Stimulated activated memory B cell treated with anti-CD40 and anti-IgM and Interleukin-4, amounts not matched to agents 10 μg/mL and 1 μg/mL and 100 μg/mL, for 72 hours (primary cell): Measurements from ENCODE around the gene ANKRD65.
"Not testable (repeated sequence)": the region's sequence is repeated elsewhere in the genome, so short reads cannot be mapped to it uniquely, and the experiment has no call there.

Experiments
- ATAC-seq: fragments of 150-1000 bp; cut with Tn5 transposase; 2 replicates; pipeline ENCODE4 v1.10.0; 2021
- H3K27ac Mint-ChIP-seq: one replicate; pipeline ENCODE4 v1.8.0; 2022; ENCODE audit warnings: mild to moderate bottlenecking, mixed read lengths
- H3K27me3 Mint-ChIP-seq: one replicate; pipeline ENCODE4 v1.8.0; 2022; ENCODE audit warnings: mixed read lengths
- H3K36me3 Mint-ChIP-seq: one replicate; pipeline ENCODE4 v1.8.0; 2022; ENCODE audit warnings: mixed read lengths
- H3K4me1 Mint-ChIP-seq: one replicate; pipeline ENCODE4 v1.8.0; 2022; ENCODE audit warnings: mixed read lengths
- H3K4me3 Mint-ChIP-seq: one replicate; pipeline ENCODE4 v1.8.0; 2022; ENCODE audit warnings: mild to moderate bottlenecking, moderate library complexity, mixed read lengths
- H3K9me3 Mint-ChIP-seq: one replicate; pipeline ENCODE4 v1.8.0; 2022; ENCODE audit warnings: mixed read lengths

ANKRD65 gene

GRCh38 chr1:1417825-1418463, 3.1 kb downstream of the ANKRD65 start:
- H3K9me3 Mint-ChIP-seq, ATAC-seq, H3K4me3 Mint-ChIP-seq, H3K36me3 Mint-ChIP-seq: not testable (repeated sequence)
- Mint-ChIP-seq H3K4me1 (peaks cover 24% of the 10 kb centered on the region), H3K27me3 (peaks cover 24% of the 10 kb centered on the region), H3K27ac (peak overlapping the region; percentile 70)

GRCh38 chr1:1417396-1417795, 3.7 kb downstream of the ANKRD65 start:
- ATAC-seq, H3K4me3 Mint-ChIP-seq, H3K36me3 Mint-ChIP-seq, H3K9me3 Mint-ChIP-seq: not testable (repeated sequence)
- peaks cover 20% of the 10 kb centered on the region for H3K4me1 Mint-ChIP-seq
- H3K27ac Mint-ChIP-seq = peak overlapping the region; percentile 70
- H3K27me3 Mint-ChIP-seq = peaks cover 19% of the 10 kb centered on the region

GRCh38 chr1:1415751-1416150, 5.3 kb downstream of the ANKRD65 start:
- Mint-ChIP-seq H3K4me3 (no peak overlapping the region), H3K27me3 (peaks cover 4% of the 10 kb centered on the region), H3K9me3 (no peaks in the 10 kb centered on the region), H3K36me3 (peaks cover 6% of the 10 kb centered on the region), H3K27ac (no peak overlapping the region), H3K4me1 (peaks cover 23% of the 10 kb centered on the region)
- no peak for ATAC-seq

GRCh38 chr1:1412311-1412902, 8.7 kb downstream of the ANKRD65 start:
- not testable (repeated sequence) for ATAC-seq, H3K4me3 Mint-ChIP-seq, H3K9me3 Mint-ChIP-seq, H3K36me3 Mint-ChIP-seq, H3K27ac Mint-ChIP-seq, H3K27me3 Mint-ChIP-seq
- peaks cover 12% of the 10 kb centered on the region for H3K4me1 Mint-ChIP-seq

GRCh38 chr1:1411626-1412025, 9.4 kb downstream of the ANKRD65 start:
- no peaks in the 10 kb centered on the region for H3K27me3 Mint-ChIP-seq
- no peak overlapping the region for H3K27ac Mint-ChIP-seq
- H3K36me3 Mint-ChIP-seq = peaks cover 6% of the 10 kb centered on the region
- H3K4me1 Mint-ChIP-seq = peaks cover 12% of the 10 kb centered on the region
- H3K9me3 Mint-ChIP-seq = no peaks in the 10 kb centered on the region
- H3K4me3 Mint-ChIP-seq = no peak overlapping the region
- no peak for ATAC-seq

GRCh38 chr1:1410238-1410637, 10.8 kb downstream of the ANKRD65 start:
- Mint-ChIP-seq H3K4me1 (peaks cover 26% of the 10 kb centered on the region), H3K36me3 (peaks cover 17% of the 10 kb centered on the region)
- not testable (repeated sequence) for H3K4me3 Mint-ChIP-seq, ATAC-seq, H3K27ac Mint-ChIP-seq, H3K27me3 Mint-ChIP-seq, H3K9me3 Mint-ChIP-seq

GRCh38 chr1:1407636-1408318, 13.3 kb downstream of the ANKRD65 start:
- peak overlapping the region; percentile 91 for H3K27ac Mint-ChIP-seq
- peaks cover 40% of the 10 kb centered on the region for H3K4me1 Mint-ChIP-seq
- no peaks in the 10 kb centered on the region for H3K9me3 Mint-ChIP-seq
- H3K36me3 Mint-ChIP-seq = peaks cover 37% of the 10 kb centered on the region
- H3K4me3 Mint-ChIP-seq = peak overlapping the region; percentile 92
- peak; percentile 61 for ATAC-seq
- H3K27me3 Mint-ChIP-seq = no peaks in the 10 kb centered on the region

GRCh38 chr1:1406821-1407635, 14.0 kb downstream of the ANKRD65 start, which contains the start of gene MRPL20:
MRPL20 (minus strand) TSS chr1:1407293; CDS start chr1:1407217, 76 bp downstream.
- Mint-ChIP-seq H3K9me3 (no peaks in the 10 kb centered on the region), H3K4me3 (peak within 1 kb of the TSS; percentile 92), H3K36me3 (peaks cover 43% of the 10 kb centered on the region), H3K27me3 (no peaks in the 10 kb centered on the region), H3K27ac (peak within 1 kb of the TSS; percentile 91), H3K4me1 (peaks cover 44% of the 10 kb centered on the region)
- ATAC-seq = peak; percentile 98

GRCh38 chr1:1406101-1406820, 14.8 kb downstream of the ANKRD65 start:
- no peaks in the 10 kb centered on the region for H3K9me3 Mint-ChIP-seq
- peaks cover 46% of the 10 kb centered on the region for H3K36me3 Mint-ChIP-seq
- peak overlapping the region; percentile 91 for H3K27ac Mint-ChIP-seq
- no peaks in the 10 kb centered on the region for H3K27me3 Mint-ChIP-seq
- ATAC-seq = peak; percentile 14
- H3K4me1 Mint-ChIP-seq = peaks cover 46% of the 10 kb centered on the region
- H3K4me3 Mint-ChIP-seq = peak overlapping the region; percentile 92

GRCh38 chr1:1403653-1404052, 17.4 kb downstream of the ANKRD65 start:
- H3K36me3 Mint-ChIP-seq = peaks cover 53% of the 10 kb centered on the region
- H3K27me3 Mint-ChIP-seq = no peaks in the 10 kb centered on the region
- H3K4me1 Mint-ChIP-seq = peaks cover 57% of the 10 kb centered on the region
- H3K9me3 Mint-ChIP-seq = no peaks in the 10 kb centered on the region
- ATAC-seq = no peak
- H3K27ac Mint-ChIP-seq = peak overlapping the region; percentile 5
- no peak overlapping the region for H3K4me3 Mint-ChIP-seq

GRCh38 chr1:1402901-1403392, 18.1 kb downstream of the ANKRD65 start:
- not testable (repeated sequence) for H3K9me3 Mint-ChIP-seq, H3K4me3 Mint-ChIP-seq, ATAC-seq, H3K27me3 Mint-ChIP-seq
- peak overlapping the region; percentile 5 for H3K27ac Mint-ChIP-seq
- H3K4me1 Mint-ChIP-seq = peaks cover 57% of the 10 kb centered on the region
- peaks cover 56% of the 10 kb centered on the region for H3K36me3 Mint-ChIP-seq

- peak overlapping the region; percentile 37 for H3K4me3 Mint-ChIP-seq
These were observed 18.8 kb downstream of the ANKRD65 start for GRCh38 chr1:1402072-1402900.

GRCh38 chr1:1401457-1402010, 19.5 kb downstream of the ANKRD65 start:
- Mint-ChIP-seq H3K27me3 (no peaks in the 10 kb centered on the region), H3K4me1 (peaks cover 57% of the 10 kb centered on the region), H3K9me3 (no peaks in the 10 kb centered on the region), H3K27ac (peak overlapping the region; percentile 91), H3K4me3 (peak overlapping the region; percentile 34), H3K36me3 (peaks cover 62% of the 10 kb centered on the region)
- ATAC-seq = no peak

More at GRCh38 chr1:1402072-1402900, 18.8 kb downstream of the ANKRD65 start:
- Mint-ChIP-seq H3K27ac (peak overlapping the region; percentile 40), H3K27me3 (no peaks in the 10 kb centered on the region), H3K9me3 (no peaks in the 10 kb centered on the region), H3K36me3 (peaks cover 63% of the 10 kb centered on the region), H3K4me1 (peaks cover 58% of the 10 kb centered on the region)
- no peak for ATAC-seq
